Endothelial cell (in vitro differentiated cells): ENCODE results near the gene GABBR2. TPM values are rescaled to one million over a fixed set of nuclear protein-coding genes. Genes with fewer than 3 reads are reported as not detected.

Experiments used
- DNase-seq: peaks from one replicate; pipeline ENCODE4 v3.0.0; 2021; ENCODE audit warnings: low spot score
- H3K27ac Mint-ChIP-seq: one replicate; pipeline ENCODE4 v1.8.0; 2021; ENCODE audit warnings: mixed read lengths, inconsistent platforms; ENCODE audit not compliant: unreplicated experiment
- H3K27me3 Mint-ChIP-seq: one replicate; pipeline ENCODE4 v1.8.0; 2021; ENCODE audit warnings: mild to moderate bottlenecking, moderate library complexity, mixed read lengths, inconsistent platforms; ENCODE audit not compliant: unreplicated experiment
- H3K36me3 Mint-ChIP-seq: one replicate; pipeline ENCODE4 v1.8.0; 2021; ENCODE audit warnings: mild to moderate bottlenecking, low read depth, mixed read lengths, inconsistent platforms; ENCODE audit not compliant: unreplicated experiment
- H3K4me1 Mint-ChIP-seq: one replicate; pipeline ENCODE4 v1.8.0; 2021; ENCODE audit warnings: mild to moderate bottlenecking, mixed read lengths, inconsistent platforms; ENCODE audit not compliant: unreplicated experiment
- H3K4me3 Mint-ChIP-seq: one replicate; pipeline ENCODE4 v1.8.0; 2021; ENCODE audit warnings: mild to moderate bottlenecking, mixed read lengths, inconsistent platforms; ENCODE audit not compliant: unreplicated experiment
- H3K9me3 Mint-ChIP-seq: one replicate; pipeline ENCODE4 v1.8.0; 2021; ENCODE audit warnings: mixed read lengths, inconsistent platforms; ENCODE audit not compliant: unreplicated experiment
- total RNA-seq: library from RNA; stranded (reverse); fragmentation: NEBNext Ultra II Directional; extraction: Animal tissue kit (Norgen Biotek cat#: 25700); gene quantifications from one replicate; pipeline ENCODE4 v1.2.1, GENCODE V29; 2021; ENCODE audit not compliant: unreplicated experiment
- TF ChIP-seq, protein P1 (sequence below): fragments of 200-600 bp; sonication (generic); IDR thresholded peaks from one replicate; pipeline ENCODE4 v1.5.0; 2021; ENCODE audit warnings: antibody characterized with exemption; ENCODE audit not compliant: unreplicated experiment

Gene GABBR2
- total RNA-seq, 1 donor from 2014 or later = 0.46 TPM

DNA sequence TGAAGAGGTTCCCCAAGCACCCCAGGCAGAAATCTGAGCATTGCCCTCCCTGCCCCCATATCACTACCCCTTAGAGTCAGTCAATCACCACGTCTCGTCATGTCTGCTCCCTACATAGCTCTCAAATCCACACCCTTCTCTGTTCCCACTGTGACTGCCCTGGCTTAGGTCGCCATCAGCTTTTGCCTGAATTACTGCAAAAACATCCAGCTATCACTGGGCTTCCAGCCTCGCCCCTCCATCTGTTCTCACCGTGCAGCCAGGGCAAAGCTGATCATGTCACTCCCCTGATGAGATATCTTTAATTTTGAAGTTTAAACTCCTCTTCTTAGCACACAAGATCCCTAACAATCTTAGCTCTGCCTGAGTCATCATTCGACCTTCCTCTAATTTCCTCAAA lies 363.7 kb downstream of the GABBR2 start:
- no peak overlapping the region for H3K4me3 Mint-ChIP-seq
- DNase-seq = no peak
- no peaks in the 10 kb centered on the region for H3K36me3 Mint-ChIP-seq
- H3K27ac Mint-ChIP-seq = no peak overlapping the region
- no peaks in the 10 kb centered on the region for H3K9me3 Mint-ChIP-seq
- TF ChIP-seq, protein P1, sequence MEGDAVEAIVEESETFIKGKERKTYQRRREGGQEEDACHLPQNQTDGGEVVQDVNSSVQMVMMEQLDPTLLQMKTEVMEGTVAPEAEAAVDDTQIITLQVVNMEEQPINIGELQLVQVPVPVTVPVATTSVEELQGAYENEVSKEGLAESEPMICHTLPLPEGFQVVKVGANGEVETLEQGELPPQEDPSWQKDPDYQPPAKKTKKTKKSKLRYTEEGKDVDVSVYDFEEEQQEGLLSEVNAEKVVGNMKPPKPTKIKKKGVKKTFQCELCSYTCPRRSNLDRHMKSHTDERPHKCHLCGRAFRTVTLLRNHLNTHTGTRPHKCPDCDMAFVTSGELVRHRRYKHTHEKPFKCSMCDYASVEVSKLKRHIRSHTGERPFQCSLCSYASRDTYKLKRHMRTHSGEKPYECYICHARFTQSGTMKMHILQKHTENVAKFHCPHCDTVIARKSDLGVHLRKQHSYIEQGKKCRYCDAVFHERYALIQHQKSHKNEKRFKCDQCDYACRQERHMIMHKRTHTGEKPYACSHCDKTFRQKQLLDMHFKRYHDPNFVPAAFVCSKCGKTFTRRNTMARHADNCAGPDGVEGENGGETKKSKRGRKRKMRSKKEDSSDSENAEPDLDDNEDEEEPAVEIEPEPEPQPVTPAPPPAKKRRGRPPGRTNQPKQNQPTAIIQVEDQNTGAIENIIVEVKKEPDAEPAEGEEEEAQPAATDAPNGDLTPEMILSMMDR = no peak
- H3K4me1 Mint-ChIP-seq = peaks cover 7% of the 10 kb centered on the region
- no peaks in the 10 kb centered on the region for H3K27me3 Mint-ChIP-seq

DNA sequence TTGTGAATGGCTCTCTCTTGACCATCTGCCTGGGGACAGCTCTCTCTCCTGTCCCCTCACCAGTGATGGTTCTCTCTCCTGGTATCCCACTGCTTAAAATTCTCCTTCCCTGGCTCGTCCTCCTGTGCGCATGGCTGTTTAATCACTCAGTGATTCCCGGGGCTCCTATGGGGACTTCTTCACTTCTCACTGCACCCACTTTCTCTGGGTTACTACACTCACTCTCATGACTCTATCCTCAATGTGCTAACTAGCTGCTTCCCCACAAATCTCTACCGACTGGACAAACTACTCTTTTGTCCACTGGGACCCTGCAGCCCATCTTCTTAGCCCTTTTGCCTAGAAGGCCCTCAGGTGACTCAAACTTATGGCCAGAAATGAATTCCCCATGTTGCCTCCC lies 364.2 kb downstream of the GABBR2 start:
- Mint-ChIP-seq H3K9me3 (no peaks in the 10 kb centered on the region), H3K36me3 (no peaks in the 10 kb centered on the region), H3K27ac (no peak overlapping the region), H3K27me3 (no peaks in the 10 kb centered on the region), H3K4me1 (peaks cover 7% of the 10 kb centered on the region), H3K4me3 (no peak overlapping the region)
- no peak for DNase-seq
- TF ChIP-seq, protein P1 = no peak

DNA sequence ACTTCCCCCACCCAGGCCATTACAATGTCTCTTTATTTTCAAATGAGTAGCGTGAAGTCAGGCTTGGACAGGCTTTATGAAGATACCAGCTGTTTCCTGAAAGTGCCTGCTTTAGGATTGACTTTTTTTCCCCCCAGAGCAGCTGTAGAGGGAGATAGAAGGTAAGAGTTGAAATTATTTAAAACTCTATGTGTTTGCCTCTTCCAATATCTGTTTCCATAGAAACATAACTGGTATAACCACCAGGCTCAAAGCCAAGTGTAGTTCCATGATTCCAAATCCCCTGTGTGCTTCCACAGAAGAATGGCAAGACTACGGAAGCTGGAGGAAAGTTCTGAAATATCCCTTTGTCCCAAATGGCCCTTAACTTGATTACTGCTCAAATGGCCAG lies 365.9 kb downstream of the GABBR2 start:
- no peaks in the 10 kb centered on the region for H3K9me3 Mint-ChIP-seq
- H3K4me1 Mint-ChIP-seq = peaks cover 7% of the 10 kb centered on the region
- no peak overlapping the region for H3K27ac Mint-ChIP-seq
- DNase-seq = no peak
- H3K4me3 Mint-ChIP-seq = no peak overlapping the region
- TF ChIP-seq, protein P1 = no peak
- no peaks in the 10 kb centered on the region for H3K36me3 Mint-ChIP-seq
- no peaks in the 10 kb centered on the region for H3K27me3 Mint-ChIP-seq

DNA sequence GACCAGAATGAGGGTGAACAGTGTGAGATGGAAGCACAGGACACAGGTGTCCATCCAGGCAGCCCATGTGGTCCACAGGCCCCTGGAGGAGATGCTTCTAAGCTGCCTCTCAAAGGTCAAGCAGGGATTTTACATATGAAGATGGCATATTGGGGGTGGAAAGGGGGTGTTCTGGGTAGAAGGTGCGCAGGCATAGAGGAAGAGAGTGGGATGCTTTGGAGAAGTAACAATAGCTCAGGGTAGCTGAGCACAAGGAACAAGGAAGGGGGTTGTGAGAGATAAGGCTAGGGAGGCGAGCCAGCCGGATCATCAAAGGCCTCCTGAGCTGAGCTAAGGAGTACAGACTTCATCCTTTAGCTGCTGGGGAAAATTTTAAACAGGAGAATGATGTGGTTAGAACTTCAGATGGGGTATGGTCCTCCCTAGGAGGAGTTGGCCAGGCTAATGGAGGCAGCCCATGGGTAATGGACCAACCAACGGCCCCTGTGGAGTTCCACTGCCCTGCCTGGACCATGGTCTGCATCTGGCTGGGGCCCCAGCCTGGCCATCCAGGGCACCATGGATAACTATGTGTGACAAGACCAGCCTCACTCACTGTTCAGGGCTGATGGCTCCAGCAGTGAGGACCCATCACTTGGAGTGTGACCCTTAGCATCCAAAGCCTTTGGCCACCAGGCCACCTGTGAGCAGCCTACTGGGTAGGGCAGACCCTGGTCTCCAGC lies 366.5 kb downstream of the GABBR2 start:
- Mint-ChIP-seq H3K4me3 (no peak overlapping the region), H3K36me3 (no peaks in the 10 kb centered on the region), H3K27ac (no peak overlapping the region), H3K27me3 (no peaks in the 10 kb centered on the region), H3K9me3 (no peaks in the 10 kb centered on the region), H3K4me1 (peaks cover 7% of the 10 kb centered on the region)
- no peak for DNase-seq
- TF ChIP-seq, protein P1 = no peak
